ENCODE results near the gene PDXK. TPM values are rescaled to one million over a fixed set of nuclear protein-coding genes. Genes with fewer than 3 reads are reported as not detected.
A peak's percentile ranks its signal among the peaks of the same experiment; 100 is the strongest.

PDXK gene
- total and polyA plus RNA-seq, 9 of the 15 experiments (the other 6 are each of a cell fraction or from before 2014, with no cell fraction given) = 5.6 to 162 (median 76.5) TPM

DNA sequence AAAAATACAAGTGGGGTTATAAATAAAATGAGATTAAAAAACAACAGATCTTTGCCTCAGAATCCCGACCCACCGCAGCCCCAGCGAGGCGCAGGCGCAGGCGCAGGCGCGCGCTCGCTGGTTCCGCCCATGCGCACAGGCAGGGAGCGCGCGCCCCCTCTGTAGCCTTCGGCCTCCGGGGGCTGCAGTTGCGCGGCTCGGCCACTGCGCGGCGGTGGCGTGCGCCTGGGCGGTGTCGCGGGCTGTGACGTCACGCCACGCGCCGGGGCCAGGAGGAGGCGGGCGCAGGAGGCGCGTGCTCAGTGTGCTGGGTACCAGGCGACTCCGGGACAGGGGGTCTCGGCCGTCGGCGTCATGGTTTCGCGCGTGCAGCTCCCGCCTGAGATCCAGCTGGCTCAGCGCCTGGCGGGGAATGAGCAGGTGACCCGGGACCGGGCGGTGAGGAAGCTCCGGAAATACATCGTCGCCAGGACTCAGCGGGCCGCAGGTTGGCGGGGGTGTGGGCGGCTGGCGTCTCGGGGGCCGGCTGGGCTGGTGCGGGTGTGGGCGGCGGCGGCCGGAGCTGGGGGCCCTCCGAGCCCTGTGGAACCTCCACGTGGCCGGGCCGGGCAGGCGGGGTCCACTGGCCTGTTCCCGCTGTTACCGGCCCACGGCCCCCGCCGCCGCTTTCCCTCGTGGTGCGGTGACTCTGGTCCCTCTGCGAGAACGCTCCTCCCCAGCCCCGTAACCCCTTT, 70.5 kb downstream of the PDXK start, which contains the start of gene RRP1 (continued):
- TF ChIP-seq PYGO2 (tag; IDR thresholded peaks at IDR 0.05) (no peak), FOXJ2 (tag; IDR thresholded peaks at IDR 0.05) (peak; percentile 83), ZNF311 (CRISPR knock-in tag; IDR thresholded peaks at IDR 0.05) (no peak), MTA2 (IDR thresholded peaks at IDR 0.05; ENCODE audit: low read depth) (no peak), ZFP36 (IDR thresholded peaks at IDR 0.05; ENCODE audit: low read depth, low read length, partially characterized antibody) (peak; percentile 33), HIVEP1 (CRISPR knock-in tag; IDR thresholded peaks at IDR 0.05) (no peak), HDGF (IDR thresholded peaks at IDR 0.05) (no peak), SPI1 (IDR thresholded peaks at IDR 0.05; ENCODE audit: borderline replicate concordance, low read depth, low read length) (no peak), ZNF121 (CRISPR knock-in tag; conservative IDR thresholded peaks at IDR 0.05) (no peak), TBP (optimal IDR thresholded peaks at IDR 0.05; ENCODE audit: low read depth, low read length) (peak; percentile 65), EHMT2 (IDR thresholded peaks at IDR 0.05) (no peak), POLR2G (IDR thresholded peaks at IDR 0.05; ENCODE audit: low read depth, low read length) (peak; percentile 92), TAF15 (IDR thresholded peaks at IDR 0.05; ENCODE audit: low read depth, low read length) (no peak), TAF9B (IDR thresholded peaks at IDR 0.05; ENCODE audit: partially characterized antibody) (no peak), RCOR1 (IDR thresholded peaks at IDR 0.05; ENCODE audit: borderline replicate concordance in 1 of 2, low read depth in 2 of 2, low read length in 2 of 2) (peak in 1 of 2 experiments; percentile 50; a peak in 1 of 4 replicates)
- TF ChIP-seq, protein P1, sequence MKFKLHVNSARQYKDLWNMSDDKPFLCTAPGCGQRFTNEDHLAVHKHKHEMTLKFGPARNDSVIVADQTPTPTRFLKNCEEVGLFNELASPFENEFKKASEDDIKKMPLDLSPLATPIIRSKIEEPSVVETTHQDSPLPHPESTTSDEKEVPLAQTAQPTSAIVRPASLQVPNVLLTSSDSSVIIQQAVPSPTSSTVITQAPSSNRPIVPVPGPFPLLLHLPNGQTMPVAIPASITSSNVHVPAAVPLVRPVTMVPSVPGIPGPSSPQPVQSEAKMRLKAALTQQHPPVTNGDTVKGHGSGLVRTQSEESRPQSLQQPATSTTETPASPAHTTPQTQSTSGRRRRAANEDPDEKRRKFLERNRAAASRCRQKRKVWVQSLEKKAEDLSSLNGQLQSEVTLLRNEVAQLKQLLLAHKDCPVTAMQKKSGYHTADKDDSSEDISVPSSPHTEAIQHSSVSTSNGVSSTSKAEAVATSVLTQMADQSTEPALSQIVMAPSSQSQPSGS (CRISPR knock-in tag; IDR thresholded peaks at IDR 0.05) = peak; percentile 62; the same call in 1 of the 2 replicates
- TF ChIP-seq, protein P2, sequence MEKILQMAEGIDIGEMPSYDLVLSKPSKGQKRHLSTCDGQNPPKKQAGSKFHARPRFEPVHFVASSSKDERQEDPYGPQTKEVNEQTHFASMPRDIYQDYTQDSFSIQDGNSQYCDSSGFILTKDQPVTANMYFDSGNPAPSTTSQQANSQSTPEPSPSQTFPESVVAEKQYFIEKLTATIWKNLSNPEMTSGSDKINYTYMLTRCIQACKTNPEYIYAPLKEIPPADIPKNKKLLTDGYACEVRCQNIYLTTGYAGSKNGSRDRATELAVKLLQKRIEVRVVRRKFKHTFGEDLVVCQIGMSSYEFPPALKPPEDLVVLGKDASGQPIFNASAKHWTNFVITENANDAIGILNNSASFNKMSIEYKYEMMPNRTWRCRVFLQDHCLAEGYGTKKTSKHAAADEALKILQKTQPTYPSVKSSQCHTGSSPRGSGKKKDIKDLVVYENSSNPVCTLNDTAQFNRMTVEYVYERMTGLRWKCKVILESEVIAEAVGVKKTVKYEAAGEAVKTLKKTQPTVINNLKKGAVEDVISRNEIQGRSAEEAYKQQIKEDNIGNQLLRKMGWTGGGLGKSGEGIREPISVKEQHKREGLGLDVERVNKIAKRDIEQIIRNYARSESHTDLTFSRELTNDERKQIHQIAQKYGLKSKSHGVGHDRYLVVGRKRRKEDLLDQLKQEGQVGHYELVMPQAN (IDR thresholded peaks at IDR 0.05; ENCODE audit: borderline replicate concordance) = peak; percentile 98
- TF ChIP-seq, protein P3, sequence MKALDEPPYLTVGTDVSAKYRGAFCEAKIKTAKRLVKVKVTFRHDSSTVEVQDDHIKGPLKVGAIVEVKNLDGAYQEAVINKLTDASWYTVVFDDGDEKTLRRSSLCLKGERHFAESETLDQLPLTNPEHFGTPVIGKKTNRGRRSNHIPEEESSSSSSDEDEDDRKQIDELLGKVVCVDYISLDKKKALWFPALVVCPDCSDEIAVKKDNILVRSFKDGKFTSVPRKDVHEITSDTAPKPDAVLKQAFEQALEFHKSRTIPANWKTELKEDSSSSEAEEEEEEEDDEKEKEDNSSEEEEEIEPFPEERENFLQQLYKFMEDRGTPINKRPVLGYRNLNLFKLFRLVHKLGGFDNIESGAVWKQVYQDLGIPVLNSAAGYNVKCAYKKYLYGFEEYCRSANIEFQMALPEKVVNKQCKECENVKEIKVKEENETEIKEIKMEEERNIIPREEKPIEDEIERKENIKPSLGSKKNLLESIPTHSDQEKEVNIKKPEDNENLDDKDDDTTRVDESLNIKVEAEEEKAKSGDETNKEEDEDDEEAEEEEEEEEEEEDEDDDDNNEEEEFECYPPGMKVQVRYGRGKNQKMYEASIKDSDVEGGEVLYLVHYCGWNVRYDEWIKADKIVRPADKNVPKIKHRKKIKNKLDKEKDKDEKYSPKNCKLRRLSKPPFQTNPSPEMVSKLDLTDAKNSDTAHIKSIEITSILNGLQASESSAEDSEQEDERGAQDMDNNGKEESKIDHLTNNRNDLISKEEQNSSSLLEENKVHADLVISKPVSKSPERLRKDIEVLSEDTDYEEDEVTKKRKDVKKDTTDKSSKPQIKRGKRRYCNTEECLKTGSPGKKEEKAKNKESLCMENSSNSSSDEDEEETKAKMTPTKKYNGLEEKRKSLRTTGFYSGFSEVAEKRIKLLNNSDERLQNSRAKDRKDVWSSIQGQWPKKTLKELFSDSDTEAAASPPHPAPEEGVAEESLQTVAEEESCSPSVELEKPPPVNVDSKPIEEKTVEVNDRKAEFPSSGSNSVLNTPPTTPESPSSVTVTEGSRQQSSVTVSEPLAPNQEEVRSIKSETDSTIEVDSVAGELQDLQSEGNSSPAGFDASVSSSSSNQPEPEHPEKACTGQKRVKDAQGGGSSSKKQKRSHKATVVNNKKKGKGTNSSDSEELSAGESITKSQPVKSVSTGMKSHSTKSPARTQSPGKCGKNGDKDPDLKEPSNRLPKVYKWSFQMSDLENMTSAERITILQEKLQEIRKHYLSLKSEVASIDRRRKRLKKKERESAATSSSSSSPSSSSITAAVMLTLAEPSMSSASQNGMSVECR (CRISPR knock-in tag; IDR thresholded peaks at IDR 0.05) = peak; percentile 99
- TF ChIP-seq, protein P4, sequence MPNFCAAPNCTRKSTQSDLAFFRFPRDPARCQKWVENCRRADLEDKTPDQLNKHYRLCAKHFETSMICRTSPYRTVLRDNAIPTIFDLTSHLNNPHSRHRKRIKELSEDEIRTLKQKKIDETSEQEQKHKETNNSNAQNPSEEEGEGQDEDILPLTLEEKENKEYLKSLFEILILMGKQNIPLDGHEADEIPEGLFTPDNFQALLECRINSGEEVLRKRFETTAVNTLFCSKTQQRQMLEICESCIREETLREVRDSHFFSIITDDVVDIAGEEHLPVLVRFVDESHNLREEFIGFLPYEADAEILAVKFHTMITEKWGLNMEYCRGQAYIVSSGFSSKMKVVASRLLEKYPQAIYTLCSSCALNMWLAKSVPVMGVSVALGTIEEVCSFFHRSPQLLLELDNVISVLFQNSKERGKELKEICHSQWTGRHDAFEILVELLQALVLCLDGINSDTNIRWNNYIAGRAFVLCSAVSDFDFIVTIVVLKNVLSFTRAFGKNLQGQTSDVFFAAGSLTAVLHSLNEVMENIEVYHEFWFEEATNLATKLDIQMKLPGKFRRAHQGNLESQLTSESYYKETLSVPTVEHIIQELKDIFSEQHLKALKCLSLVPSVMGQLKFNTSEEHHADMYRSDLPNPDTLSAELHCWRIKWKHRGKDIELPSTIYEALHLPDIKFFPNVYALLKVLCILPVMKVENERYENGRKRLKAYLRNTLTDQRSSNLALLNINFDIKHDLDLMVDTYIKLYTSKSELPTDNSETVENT (CRISPR knock-in tag; IDR thresholded peaks at IDR 0.05) = peak; percentile 94

All from K562 (cell line).